Measurements from ENCODE around the gene TNFRSF4.
"Not testable (repeated sequence)": the region's sequence is repeated elsewhere in the genome, so short reads cannot be mapped to it uniquely, and the experiment has no call there.

The TNFRSF4 gene

GRCh38 chr1:1200876-1201810, 12.8 kb downstream of the TNFRSF4 start:
- peak; percentile 18 for DNase-seq

GRCh38 chr1:1199961-1200875, 13.7 kb downstream of the TNFRSF4 start:
- DNase-seq, result no peak

GRCh38 chr1:1199141-1199960, 14.6 kb downstream of the TNFRSF4 start:
- DNase-seq, result no peak

GRCh38 chr1:1198423-1199140, 15.4 kb downstream of the TNFRSF4 start:
- no peak for DNase-seq

- no peak for DNase-seq
These were observed 16.2 kb downstream of the TNFRSF4 start for GRCh38 chr1:1197551-1198422.

- no peak for DNase-seq
These were observed 16.8 kb downstream of the TNFRSF4 start for GRCh38 chr1:1197188-1197500.

GRCh38 chr1:1196431-1197187, 17.3 kb downstream of the TNFRSF4 start:
- DNase-seq, result no peak

GRCh38 chr1:1195726-1196125, 18.2 kb downstream of the TNFRSF4 start:
- not testable (repeated sequence) for DNase-seq

GRCh38 chr1:1194723-1195122, 19.2 kb downstream of the TNFRSF4 start:
- no peak for DNase-seq

GRCh38 chr1:1191734-1192133, 22.2 kb downstream of the TNFRSF4 start:
- DNase-seq, result no peak

- DNase-seq, result no peak
These were observed 24.8 kb downstream of the TNFRSF4 start for GRCh38 chr1:1189111-1189510.

GRCh38 chr1:1187938-1188337, 26.0 kb downstream of the TNFRSF4 start:
- peak; percentile 50 for DNase-seq

- DNase-seq, result no peak
These were observed 28.7 kb downstream of the TNFRSF4 start for GRCh38 chr1:1185101-1185765.

- no peak for DNase-seq
These were observed 29.8 kb downstream of the TNFRSF4 start for GRCh38 chr1:1183833-1184775.

- no peak for DNase-seq
These were observed 30.7 kb downstream of the TNFRSF4 start for GRCh38 chr1:1183221-1183747.

- DNase-seq, result no peak
These were observed 31.3 kb downstream of the TNFRSF4 start for GRCh38 chr1:1182491-1183220.

- DNase-seq, result no peak
These were observed 32.0 kb downstream of the TNFRSF4 start for GRCh38 chr1:1181938-1182410.
